ENCODE data around the gene GPR87.

GPR87 gene

GRCh38 chr3:151283387-151283786, 33.2 kb downstream of the GPR87 start:
- in situ Hi-C loops (cut with HindIII; ENCODE audit: low sequenced_read_pairs) = no loop called here
- H3K4me3 ChIP-seq (ENCODE audit: low read depth, low read length) = no peak overlapping the region
- TF ChIP-seq, protein P1, sequence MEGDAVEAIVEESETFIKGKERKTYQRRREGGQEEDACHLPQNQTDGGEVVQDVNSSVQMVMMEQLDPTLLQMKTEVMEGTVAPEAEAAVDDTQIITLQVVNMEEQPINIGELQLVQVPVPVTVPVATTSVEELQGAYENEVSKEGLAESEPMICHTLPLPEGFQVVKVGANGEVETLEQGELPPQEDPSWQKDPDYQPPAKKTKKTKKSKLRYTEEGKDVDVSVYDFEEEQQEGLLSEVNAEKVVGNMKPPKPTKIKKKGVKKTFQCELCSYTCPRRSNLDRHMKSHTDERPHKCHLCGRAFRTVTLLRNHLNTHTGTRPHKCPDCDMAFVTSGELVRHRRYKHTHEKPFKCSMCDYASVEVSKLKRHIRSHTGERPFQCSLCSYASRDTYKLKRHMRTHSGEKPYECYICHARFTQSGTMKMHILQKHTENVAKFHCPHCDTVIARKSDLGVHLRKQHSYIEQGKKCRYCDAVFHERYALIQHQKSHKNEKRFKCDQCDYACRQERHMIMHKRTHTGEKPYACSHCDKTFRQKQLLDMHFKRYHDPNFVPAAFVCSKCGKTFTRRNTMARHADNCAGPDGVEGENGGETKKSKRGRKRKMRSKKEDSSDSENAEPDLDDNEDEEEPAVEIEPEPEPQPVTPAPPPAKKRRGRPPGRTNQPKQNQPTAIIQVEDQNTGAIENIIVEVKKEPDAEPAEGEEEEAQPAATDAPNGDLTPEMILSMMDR (IDR thresholded peaks at IDR 0.05; ENCODE audit: low read depth, low read length) = no peak
- DNase-seq (ENCODE audit: low read depth, low spot score) = no peak

GRCh38 chr3:151282921-151283320, 33.7 kb downstream of the GPR87 start:
- TF ChIP-seq, protein P1 (IDR thresholded peaks at IDR 0.05; ENCODE audit: low read depth, low read length) = peak; percentile 44
- peak; percentile 67 for DNase-seq (ENCODE audit: low read depth, low spot score)
- H3K4me3 ChIP-seq (ENCODE audit: low read depth, low read length) = no peak overlapping the region
- in situ Hi-C loops (cut with HindIII; ENCODE audit: low sequenced_read_pairs) = no loop called here

DNA sequence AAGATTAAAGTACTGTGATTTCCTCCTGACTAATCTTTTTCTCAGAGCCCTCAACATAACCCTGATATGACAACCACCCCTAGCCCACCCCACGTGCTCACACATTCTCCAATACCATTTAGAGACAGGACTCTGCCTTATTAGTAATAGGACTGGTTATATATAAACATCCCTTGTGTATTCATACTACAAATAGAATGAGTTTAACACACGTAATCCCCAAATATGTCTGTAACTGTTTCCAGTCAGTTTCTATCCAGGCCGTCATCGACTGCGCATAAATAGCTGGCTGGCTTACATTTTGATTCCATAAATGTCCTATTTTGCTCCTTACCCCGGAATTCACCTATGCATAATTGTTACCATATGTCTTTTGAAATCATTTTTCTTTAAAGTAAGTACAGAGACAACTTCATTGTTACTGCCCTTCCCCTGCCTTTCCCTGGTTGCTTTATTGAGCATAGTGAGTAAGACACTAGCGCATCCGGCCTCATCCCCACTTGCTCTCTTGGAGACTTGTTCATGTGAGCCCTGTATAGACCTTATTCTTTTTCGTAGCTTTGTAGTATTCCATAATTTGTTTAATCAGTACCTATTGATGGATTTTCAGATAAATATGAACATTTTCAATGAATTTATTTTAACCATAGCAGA, 34.8 kb downstream of the GPR87 start:
- H3K4me3 ChIP-seq (ENCODE audit: low read depth, low read length) = no peak overlapping the region
- in situ Hi-C loops (cut with HindIII; ENCODE audit: low sequenced_read_pairs) = no loop called here
- TF ChIP-seq, protein P1 (IDR thresholded peaks at IDR 0.05; ENCODE audit: low read depth, low read length) = no peak
- DNase-seq (ENCODE audit: low read depth, low spot score) = peak; percentile 43

DNA sequence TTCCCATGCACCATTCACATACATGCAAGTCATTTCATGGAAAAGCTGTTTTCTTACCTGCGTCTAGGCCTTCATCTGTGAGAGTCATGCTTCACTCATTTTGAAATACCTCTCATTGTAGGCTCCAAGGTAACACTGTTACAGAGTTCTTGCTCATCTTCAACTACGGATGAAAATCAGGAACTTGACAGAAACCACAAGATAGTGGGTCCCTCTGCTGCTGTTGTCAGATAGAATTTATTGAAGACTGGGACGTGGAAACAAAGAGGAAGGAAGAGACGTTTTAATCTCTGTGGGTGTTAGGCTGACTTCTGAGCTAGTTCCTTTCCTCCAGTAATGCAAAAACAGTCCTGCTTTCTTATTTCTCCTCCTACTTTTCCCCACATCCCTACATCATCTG, 38.4 kb downstream of the GPR87 start, which contains the start of gene P2RY14:
TSS of gene P2RY14 (minus strand) at position 313 of the 400 bp plus-strand sequence. CDS start 64,226 bp downstream, outside the sequence.
- in situ Hi-C loops (cut with HindIII; ENCODE audit: low sequenced_read_pairs) = no loop called here
- no peak within 1 kb of the TSS for H3K4me3 ChIP-seq (ENCODE audit: low read depth, low read length)
- TF ChIP-seq, protein P1 (IDR thresholded peaks at IDR 0.05; ENCODE audit: low read depth, low read length) = no peak
- DNase-seq (ENCODE audit: low read depth, low spot score) = no peak

DNA sequence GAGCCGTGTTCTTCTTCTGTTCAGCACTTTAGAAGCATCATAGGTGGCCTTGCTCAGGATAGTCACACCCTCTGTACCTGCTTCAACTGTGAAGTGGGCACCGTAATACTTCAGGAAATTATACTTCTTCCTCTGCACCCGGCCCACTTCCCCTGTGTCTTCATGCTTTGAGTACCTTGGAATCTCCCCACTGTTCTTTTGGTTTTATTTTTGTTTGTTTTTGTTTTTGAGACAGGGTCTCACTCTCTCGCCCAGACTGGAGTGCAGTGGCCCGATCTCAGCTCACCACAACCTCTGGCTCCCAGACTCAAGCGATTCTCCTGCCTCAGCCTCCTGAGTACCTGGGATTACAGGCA, 40.0 kb downstream of the GPR87 start:
- TF ChIP-seq, protein P1 (IDR thresholded peaks at IDR 0.05; ENCODE audit: low read depth, low read length) = no peak
- in situ Hi-C loops (cut with HindIII; ENCODE audit: low sequenced_read_pairs) = no loop called here
- no peak overlapping the region for H3K4me3 ChIP-seq (ENCODE audit: low read depth, low read length)
- no peak for DNase-seq (ENCODE audit: low read depth, low spot score)

DNA sequence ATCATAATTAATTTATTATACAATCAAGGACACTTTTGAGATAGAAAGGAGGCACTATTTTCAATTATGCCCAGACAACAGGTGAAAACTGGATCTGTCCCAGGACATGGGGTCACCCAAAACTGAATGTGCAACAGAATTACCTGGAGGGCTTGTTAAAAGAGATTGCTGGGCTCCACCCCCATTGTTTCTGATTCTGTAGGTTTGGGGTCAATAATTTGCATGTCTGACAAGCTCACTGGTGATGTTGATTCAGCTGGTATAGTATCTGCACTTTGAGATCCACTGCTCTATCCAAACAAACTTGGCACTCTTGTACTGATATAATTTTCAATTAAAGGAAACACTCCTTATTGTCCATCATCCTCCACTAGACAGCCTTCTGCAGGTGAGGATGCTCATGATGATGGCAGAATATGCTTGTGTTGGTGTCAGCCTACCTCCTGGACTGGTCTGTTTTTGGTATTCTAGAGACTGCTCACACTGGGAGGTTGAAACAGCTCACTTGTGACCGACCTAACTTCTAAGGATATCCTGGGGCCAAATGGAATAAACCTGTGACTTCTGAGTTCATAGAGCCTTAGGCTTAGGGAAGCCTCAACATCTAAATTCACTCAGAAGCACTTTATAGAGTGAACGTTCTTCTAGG, 40.5 kb downstream of the GPR87 start:
- no peak for DNase-seq (ENCODE audit: low read depth, low spot score)
- in situ Hi-C loops (cut with HindIII; ENCODE audit: low sequenced_read_pairs) = no loop called here
- H3K4me3 ChIP-seq (ENCODE audit: low read depth, low read length) = no peak overlapping the region
- TF ChIP-seq, protein P1 (IDR thresholded peaks at IDR 0.05; ENCODE audit: low read depth, low read length) = no peak
